Lower leg skin (tissue), 4 donors: Measurements from ENCODE around the gene LIMS4. TPM values are rescaled to one million over a fixed set of nuclear protein-coding genes. Genes with fewer than 3 reads are reported as not detected.
"Not testable (repeated sequence)": the region's sequence is repeated elsewhere in the genome, so short reads cannot be mapped to it uniquely, and the experiment has no call there.

Source experiments
- DNase-seq, 2 donors: peaks; one replicate each; pipeline ENCODE4 v3.0.0-alpha.2; 2019; ENCODE audit warnings: low spot score in 2 of 2
- H3K4me3 ChIP-seq: fragments of 200-600 bp; sonication (generic); 2 replicates; pipeline ENCODE4 v1.5.1; 2017; ENCODE audit warnings: mild to moderate bottlenecking, low read depth; ENCODE audit not compliant: poor library complexity, severe bottlenecking
- WGBS, 2 donors: methylation state at CpG; one replicate each; pipeline ENCODE4 v1.1.5; 2018; 5-methylcytosine and 5-hydroxymethylcytosine counted together
- intact Hi-C: fragments of 100-400 bp; cut with DNase I; formaldehyde crosslinking; loops from one replicate; pipeline ENCODE4 v1.15.0; 2023; ENCODE audit warnings: low total_unique reads
- total RNA-seq, 4 donors: library from RNA; depleted of rRNA; stranded (reverse); fragments of >200 nt; gene quantifications; one replicate each; pipeline ENCODE4 v1.1.0, GENCODE V29; 2016

The LIMS4 gene
- total RNA-seq, 4 donors from 2014 or later = 0.26 to 2.2 (median 1.3) TPM; not detected in 1

DNA sequence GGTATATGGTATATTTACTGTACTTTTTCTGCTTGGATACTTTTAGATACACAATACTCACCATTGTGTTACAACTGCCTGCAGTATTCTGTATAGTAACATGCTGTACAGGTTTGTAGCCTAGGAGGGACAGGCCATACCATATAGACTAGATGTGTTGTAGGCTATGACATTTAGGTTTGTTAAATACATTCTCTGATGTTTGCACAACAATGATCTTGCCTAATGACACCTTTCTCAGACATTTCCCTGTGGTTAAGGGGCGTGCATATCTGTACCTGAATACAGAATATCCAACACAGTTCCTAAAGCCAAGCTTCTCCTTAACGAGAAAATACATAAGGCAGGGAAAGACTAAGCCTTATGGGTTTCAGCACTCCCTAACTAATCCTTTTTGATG, 10.2 kb downstream of the LIMS4 start:
- DNase-seq, H3K4me3 ChIP-seq, intact Hi-C loops: not testable (repeated sequence)
- WGBS, 2 donors = no CpG with 5 or more reads among the region's 2 CpGs

DNA sequence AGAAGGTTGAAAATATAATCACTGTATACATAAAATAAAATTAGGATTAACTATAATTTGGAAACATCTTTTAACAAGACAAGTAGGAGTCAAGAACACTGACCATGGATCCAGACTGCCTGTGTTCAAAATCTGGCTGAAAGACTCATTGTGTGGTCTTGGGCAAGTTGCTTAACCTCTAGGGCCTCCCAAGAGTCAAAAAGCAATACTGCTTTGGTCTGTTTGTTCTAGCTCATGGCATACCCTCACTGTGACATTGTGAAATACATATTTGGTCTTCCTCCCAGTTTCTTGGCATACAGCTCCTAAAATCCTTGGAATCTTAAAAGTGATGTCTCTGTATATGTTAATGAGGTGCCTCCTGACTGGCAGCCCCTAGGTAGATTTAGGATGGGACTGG, 12.3 kb downstream of the LIMS4 start:
- DNase-seq, H3K4me3 ChIP-seq, intact Hi-C loops: not testable (repeated sequence)

DNA sequence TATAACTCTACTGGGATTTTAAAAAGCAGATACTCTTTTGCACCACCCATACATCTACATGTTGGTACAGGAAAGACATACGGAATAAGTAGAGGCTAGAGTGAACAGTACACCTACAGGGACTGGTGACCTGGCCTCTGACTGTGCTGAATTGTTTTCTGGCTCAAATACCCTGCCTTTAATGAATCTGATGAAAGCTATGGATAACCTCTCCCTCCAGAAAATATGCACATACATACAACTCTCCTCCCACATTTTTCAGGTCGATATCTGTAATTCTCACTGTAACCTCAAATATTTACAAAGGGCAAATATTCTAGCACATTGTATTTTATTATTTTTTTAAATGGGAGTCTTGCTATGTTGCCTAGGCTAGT, 15.4 kb downstream of the LIMS4 start:
- intact Hi-C loops = not testable (repeated sequence)

DNA sequence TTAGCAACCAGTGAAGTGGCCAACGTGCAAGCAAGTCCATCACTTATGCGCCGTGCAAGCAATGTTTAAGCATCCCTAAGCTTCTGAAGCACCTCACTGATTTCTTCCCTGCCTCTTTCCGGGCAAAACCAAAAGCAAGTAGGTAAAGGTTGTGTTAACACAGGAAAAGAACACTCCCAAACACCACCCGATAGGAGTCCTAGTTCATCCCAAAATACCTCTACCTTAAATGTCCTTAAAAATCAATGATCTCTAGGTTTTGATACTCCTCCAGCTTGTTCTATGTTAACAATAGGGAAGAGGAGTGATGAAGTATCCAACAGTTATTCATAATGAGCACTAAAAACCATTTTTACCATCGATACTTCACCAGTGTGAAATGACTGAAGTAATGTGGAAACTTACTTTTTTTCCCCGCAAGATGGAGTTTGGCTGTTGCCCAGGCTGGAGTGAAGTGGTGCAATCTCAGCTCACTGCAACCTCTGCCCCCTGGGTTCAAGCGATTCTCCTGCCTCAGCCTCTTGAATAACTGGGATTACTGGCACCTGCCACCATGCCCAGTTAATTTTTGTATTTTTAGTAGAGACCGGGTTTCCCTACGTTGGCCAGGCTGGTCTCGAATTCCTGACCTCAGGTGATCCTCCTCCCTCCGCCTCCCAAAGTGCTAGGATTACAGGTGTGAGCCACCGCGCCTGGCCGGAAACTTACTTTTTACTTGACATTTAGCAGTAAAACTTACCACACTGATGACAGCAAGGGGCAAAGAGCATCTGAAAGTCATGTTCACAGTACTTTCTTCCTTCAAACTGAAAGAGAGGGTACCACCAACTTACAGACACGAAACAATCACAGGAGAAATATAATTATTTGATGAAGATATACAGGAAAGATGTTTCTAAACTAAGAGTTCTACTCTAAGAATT, 16.1 kb downstream of the LIMS4 start:
- intact Hi-C loops, H3K4me3 ChIP-seq: not testable (repeated sequence)
- WGBS, 2 donors = 90% methylated on average over 1 of the region's 16 CpGs; no CpG with 5 or more reads in 1 of the 2 donors

More for the DNA sequence above, 15.4 kb downstream of the LIMS4 start:
- WGBS, 2 donors = no CpG with 5 or more reads among the region's 2 CpGs
- DNase-seq, H3K4me3 ChIP-seq: not testable (repeated sequence)

DNA sequence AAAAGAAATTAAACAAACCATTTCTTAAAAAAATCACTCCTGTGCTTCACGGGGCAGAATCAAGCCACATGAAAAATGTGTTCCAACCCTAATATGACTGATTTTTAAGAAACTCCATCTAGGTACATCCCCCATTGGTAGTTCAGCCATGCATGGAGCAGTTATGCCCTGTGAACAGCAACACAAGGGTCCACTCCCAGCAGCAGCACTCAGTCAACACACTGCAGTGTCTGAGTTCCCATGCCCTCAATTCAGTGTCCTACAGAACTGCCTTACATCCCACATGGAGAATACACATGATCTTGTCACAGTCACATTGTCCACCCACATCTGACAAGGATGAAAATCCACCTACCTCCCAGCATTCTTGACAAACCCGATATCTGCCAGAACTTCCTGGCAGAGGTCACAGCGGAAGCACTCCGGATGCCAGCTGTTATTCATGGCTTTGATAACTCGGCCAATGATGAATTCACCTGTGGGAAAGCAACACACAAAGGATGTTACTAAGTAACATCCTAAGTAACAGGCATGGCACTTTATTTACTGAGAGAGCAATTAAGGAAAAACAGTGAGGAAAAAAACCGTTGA, 17.4 kb downstream of the LIMS4 start:
- H3K4me3 ChIP-seq, intact Hi-C loops, DNase-seq: not testable (repeated sequence)
- no CpG with 5 or more reads among the region's 6 CpGs for WGBS, 2 donors

More for the DNA sequence above, 16.1 kb downstream of the LIMS4 start:
- DNase-seq = not testable (repeated sequence)

DNA sequence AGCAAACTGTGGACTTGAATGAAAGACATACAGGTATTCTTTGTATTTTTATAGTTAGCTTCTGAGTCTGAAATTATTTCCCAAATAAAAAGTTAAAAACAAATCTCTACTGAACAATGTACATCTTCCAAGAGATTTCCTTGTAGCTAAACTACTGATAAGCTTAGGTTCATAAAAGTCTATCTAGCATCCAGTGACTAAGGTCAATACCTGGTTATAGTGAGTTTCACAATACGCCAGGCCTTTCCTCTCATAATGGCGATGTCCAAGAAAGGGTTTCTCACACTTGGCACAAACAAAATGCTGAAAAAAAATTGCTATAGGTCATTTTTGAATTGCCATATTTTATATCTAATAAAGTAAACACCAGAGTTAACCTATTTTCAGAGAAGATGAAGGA, 21.7 kb downstream of the LIMS4 start:
- H3K4me3 ChIP-seq, intact Hi-C loops, DNase-seq: not testable (repeated sequence)
- no CpG with 5 or more reads among the region's 2 CpGs for WGBS, 2 donors

DNA sequence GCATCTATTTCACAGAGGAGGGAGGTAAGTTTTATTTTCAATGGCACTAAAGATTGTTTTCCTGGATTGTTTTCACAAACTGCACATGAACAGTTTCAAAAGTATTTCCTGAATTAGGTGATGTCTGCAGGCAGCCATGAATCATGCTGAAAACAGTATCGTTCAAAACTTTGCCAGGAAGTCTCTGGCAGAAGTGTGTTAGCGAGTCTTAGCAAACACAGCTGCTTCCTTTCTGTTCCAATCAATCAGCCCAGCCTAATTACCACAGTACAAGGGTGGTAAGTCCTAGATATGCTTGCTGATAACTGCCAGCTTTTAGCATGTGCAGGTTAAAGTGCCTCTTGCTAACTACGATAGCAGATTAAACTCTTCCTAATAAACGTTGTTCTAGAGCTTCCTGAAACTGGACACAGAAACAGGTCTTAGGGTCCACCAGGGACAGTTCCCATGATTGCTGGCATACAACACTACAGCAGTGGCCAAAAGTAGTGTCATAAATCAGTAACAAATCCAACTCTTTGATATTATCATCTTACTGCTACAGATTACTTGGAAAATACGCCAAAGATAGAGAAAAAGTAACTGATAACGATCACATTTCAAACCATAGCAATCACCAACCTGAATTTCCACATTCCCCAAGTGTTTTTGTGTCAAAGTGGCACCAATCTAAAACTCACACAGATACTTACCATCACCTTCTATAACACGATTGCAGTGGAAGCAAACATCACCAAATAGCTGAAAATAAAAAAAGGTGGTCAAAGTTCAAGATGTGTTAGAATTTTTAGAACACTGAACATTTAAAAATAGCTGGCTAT, 23.3 kb downstream of the LIMS4 start:
- no CpG with 5 or more reads among the region's 7 CpGs for WGBS, 2 donors
- intact Hi-C loops, H3K4me3 ChIP-seq, DNase-seq: not testable (repeated sequence)

DNA sequence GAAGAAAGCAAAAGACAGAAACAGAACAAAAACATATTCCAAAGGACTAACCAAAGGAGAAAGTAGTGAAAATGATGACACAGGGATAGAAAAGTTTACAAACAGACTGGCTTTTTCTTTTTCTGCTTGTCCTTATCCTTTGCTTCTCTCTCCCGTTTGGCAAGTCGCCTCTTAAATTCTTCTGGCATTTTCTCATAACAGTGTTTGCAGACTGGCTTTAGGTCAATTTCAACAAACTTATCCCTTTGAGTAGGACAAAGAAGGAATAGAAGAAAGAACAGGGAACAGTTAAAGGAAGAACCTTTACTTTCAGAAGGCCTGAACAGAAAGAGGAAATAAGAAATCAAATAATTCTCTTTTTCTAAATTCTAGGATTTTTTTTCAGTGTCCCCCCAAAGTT, 26.0 kb downstream of the LIMS4 start:
- intact Hi-C loops, H3K4me3 ChIP-seq, DNase-seq: not testable (repeated sequence)
- no CpG with 5 or more reads among the region's 2 CpGs for WGBS, 2 donors

DNA sequence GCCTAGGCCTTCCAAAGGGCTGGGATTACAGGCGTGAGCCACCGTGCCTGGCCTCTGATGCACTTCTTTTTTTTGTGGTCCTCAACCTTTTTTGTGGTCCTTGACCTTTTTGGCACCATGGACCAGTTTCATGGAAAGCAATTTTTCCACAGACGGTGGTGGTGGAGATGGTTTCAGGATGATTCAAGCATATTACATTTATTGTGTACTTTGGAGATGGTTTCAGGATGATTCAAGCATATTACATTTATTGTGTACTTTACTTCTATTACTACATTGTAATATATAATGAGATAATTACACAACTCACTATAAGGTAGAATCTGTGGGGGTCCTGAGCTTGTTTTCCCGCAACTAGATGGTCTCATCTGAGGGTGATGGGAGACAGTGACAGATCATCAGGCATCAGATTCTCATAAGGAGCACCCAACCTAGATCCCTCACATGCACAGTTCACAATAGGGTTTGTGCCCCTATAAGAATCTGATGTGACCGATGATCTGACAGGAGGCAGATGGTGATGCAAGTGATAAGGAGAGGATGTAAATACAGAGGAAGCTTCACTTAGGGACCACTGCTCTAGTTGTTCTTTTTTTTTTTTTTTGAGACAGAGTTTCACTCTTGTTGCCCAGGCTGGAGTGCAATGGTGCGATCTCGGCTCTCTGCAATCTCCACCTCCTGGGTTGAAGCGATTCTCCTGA, 29.2 kb downstream of the LIMS4 start:
- H3K4me3 ChIP-seq, intact Hi-C loops, DNase-seq: not testable (repeated sequence)
- no CpG with 5 or more reads among the region's 8 CpGs for WGBS, 2 donors

DNA sequence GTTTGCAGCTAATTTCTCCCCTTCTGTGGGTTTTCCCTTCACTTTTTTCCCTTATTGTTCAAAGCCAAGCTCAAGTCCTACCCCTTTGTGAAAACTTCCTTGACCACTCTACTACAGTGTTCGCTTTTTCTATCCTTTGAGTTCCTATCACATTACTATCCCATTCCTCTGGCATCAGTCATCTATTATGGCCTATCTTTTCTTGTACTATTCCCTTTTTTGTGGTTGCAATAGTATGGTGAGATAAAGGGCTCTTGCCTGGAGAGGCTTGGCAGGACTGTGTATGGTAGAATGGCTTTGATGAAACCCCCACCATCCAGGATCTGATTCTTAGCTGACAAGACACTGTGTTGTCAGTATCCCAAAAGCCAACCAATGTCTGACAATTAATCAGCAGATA, 30.7 kb downstream of the LIMS4 start:
- H3K4me3 ChIP-seq, DNase-seq, intact Hi-C loops: not testable (repeated sequence)
- WGBS, 2 donors = no CpG with 5 or more reads among the region's 1 CpG

DNA sequence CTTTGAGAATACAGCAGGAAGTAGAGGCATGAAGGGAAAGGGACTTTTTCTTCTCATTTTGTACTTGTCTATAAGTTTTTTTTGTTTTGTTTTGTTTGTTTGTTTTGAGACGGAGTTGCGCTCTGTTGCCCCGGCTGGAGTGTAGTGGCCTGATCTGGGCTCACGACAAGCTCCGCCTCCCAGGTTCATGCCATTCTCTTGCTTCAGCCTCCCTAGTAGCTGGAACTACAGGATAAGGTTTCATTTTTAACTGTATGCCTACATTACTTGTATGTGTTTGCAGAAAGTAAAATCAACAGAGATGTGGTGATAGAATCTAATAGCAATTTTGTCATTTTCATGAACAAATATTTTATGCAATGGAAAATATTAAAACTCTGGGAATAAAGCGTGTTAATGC, 38.1 kb downstream of the LIMS4 start:
- intact Hi-C loops, DNase-seq, H3K4me3 ChIP-seq: not testable (repeated sequence)
- whole genome bisulfite sequencing, 2 donors = no CpG with 5 or more reads among the region's 6 CpGs

DNA sequence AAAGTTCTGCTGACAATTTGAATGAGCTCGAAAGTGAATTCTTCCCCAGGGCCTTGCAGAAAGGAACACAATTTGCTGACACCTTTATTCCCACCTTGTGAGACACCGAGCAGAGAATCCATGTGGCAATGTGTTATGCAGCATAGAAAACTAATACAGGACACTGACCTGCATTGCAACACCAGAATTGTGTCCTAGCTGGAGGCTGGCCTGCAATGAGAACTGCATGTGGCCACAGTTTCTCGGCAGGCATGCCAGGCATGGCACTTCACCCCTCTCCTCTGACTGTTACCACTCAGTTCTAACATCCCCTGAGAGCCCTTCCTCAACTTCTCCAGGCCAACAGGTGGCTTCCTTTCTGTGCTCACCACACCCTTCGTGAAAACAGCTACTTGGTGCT, 46.9 kb downstream of the LIMS4 start:
- H3K4me3 ChIP-seq, intact Hi-C loops, DNase-seq: not testable (repeated sequence)
- 86% methylated on average over 2 of the region's 4 CpGs; no CpG with 5 or more reads in 1 of the 2 donors for WGBS, 2 donors

DNA sequence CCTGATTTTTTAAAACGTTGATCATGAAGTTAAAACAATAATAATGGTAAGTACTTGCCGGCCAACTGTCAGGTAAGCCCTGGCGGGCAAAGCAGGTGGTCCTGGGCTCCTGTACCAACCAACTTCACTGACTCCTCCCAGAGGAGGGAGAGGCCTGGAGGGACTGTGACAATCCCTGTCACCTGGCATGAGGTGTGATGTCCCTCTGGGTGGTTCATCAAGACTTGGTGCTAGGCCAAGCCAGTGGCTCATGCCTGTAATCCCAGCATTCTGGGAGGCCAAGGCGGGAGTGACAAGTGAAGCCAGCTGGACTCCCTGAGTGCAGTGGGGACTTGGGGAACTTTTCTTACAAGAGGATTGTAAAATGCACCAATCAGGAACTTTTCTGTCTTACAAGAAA, 48.2 kb downstream of the LIMS4 start:
- 100% methylated on average over 1 of the region's 4 CpGs; no CpG with 5 or more reads in 1 of the 2 donors for WGBS, 2 donors
- DNase-seq, H3K4me3 ChIP-seq, intact Hi-C loops: not testable (repeated sequence)

DNA sequence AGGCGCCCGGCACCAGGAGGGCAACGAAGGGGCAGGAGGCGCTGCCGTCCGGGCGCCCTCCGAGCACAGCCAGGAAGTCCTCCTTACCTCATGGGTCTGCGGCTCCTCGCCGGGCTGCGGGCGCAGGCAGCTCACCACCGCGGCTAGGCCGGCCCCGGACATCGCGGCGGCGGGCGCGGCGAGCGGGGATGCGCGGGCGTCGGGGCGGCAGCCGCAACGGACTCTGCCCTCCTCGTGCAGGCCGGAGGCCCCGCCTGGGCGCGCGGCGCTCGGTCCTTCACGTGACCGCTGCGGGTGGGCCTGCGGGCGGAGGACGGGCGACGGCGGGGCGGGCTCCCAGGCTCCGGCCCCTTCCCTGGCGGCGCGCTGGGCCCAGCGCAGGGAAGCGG, 49.0 kb downstream of the LIMS4 start:
- WGBS, 2 donors = no CpG with 5 or more reads among the region's 56 CpGs
- H3K4me3 ChIP-seq, DNase-seq, intact Hi-C loops: not testable (repeated sequence)
